GM12865 (cell line): Measurements from ENCODE around the gene SORT1.
"Not testable (repeated sequence)": the region's sequence is repeated elsewhere in the genome, so short reads cannot be mapped to it uniquely, and the experiment has no call there.

Experiments
- DNase-seq: peaks from one replicate; pipeline ENCODE4 v3.0.0; 2010; ENCODE audit warnings: low read depth
- H3K4me3 ChIP-seq: 2 replicates; pipeline ENCODE4 v1.5.1; 2011; ENCODE audit warnings: mild to moderate bottlenecking, low read depth, low read length, control low read depth
- TF ChIP-seq, protein P1 (sequence below): IDR thresholded peaks from 2 replicates; pipeline ENCODE4 v1.5.1; 2011; ENCODE audit warnings: low read length, control low read depth, low read depth, inconsistent platforms; ENCODE audit not compliant: insufficient read depth; ENCODE audit errors: missing control alignments

Gene SORT1

DNA sequence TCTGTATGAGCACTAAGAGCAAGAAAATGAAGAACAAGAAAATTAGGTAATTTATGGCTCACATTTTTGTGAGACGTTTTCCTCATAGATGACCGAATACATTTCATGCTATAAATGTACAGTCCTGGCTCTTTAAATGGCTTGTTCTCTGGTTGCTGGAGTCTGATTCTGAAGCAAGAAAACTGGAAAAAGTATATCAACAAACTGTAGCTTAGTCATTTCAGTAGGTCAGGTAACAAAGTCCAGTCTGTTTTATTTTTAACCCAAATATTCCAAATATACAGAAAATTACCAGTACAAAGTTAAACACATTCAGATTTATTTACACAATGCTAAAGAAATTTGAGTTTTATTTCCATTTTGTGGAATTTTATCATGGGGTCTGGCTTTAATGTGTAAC lies 88.4 kb downstream of the SORT1 start:
- TF ChIP-seq, protein P1, sequence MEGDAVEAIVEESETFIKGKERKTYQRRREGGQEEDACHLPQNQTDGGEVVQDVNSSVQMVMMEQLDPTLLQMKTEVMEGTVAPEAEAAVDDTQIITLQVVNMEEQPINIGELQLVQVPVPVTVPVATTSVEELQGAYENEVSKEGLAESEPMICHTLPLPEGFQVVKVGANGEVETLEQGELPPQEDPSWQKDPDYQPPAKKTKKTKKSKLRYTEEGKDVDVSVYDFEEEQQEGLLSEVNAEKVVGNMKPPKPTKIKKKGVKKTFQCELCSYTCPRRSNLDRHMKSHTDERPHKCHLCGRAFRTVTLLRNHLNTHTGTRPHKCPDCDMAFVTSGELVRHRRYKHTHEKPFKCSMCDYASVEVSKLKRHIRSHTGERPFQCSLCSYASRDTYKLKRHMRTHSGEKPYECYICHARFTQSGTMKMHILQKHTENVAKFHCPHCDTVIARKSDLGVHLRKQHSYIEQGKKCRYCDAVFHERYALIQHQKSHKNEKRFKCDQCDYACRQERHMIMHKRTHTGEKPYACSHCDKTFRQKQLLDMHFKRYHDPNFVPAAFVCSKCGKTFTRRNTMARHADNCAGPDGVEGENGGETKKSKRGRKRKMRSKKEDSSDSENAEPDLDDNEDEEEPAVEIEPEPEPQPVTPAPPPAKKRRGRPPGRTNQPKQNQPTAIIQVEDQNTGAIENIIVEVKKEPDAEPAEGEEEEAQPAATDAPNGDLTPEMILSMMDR: no peak
- no peak overlapping the region for H3K4me3 ChIP-seq
- no peak for DNase-seq

DNA sequence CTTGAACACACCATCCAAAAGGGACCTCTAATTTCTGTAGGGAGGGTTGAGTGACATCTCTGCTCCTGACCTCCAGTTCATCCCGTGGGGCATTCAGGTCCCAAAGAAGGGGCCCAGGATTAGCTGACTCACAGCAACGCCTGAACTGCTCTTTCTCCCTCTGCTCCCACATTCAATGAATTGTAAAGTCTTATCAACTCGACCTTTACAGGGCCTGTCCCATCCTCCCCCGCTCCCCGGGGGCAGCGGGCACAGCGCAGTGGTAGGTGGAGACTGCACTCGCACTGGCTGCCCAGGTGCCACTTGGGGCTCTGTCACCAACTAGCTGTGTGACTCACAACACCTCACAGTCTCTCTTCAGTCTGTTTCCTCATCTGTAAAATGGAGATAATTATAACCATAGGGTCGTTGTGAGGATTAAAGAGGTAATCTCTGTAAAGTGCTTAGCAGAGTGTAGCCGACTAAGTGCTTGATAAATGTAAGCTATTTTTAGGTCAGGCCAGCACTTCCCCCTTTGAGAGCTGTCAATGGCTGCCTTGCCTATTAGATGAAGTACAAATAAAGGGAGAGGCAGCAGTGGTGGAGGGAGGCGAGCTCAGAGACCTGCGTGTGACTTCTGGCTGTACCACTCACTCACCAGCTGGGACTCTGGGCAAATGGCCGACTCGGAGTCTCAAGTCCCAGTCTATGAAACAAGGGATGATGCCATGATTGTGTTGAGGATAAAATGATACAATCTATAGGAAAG lies 90.3 kb downstream of the SORT1 start:
- DNase-seq: no peak
- TF ChIP-seq, protein P1: no peak
- H3K4me3 ChIP-seq: no peak overlapping the region

DNA sequence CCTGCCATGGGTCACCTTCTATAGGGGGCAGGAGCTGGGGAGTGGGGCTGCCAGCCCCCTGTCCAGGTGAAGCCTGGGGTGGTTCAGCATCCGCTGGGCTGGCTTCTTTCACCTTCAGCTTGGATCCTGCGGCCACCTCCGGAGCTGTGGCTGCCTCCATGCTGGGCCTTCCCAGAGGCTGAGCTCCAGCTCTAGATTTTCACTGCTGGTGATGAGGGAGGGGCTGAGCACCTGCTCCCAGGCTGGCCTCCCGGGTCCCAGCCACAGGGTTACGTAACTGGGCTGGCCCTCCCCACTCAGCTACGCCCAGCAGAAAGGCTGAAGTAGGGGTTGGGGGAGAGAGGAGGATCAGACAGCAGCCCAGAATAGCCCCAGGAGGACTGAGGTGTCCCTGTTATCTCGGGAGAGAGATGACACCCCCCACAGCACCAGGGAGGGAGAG lies 90.9 kb downstream of the SORT1 start, which contains the start of gene MYBPHL:
MYBPHL (minus strand) TSS at position 180 of the 442 bp plus-strand sequence; CDS start at position 160, 20 bp downstream.
- TF ChIP-seq, protein P1: no peak
- H3K4me3 ChIP-seq: no peak within 1 kb of the TSS
- DNase-seq: no peak

DNA sequence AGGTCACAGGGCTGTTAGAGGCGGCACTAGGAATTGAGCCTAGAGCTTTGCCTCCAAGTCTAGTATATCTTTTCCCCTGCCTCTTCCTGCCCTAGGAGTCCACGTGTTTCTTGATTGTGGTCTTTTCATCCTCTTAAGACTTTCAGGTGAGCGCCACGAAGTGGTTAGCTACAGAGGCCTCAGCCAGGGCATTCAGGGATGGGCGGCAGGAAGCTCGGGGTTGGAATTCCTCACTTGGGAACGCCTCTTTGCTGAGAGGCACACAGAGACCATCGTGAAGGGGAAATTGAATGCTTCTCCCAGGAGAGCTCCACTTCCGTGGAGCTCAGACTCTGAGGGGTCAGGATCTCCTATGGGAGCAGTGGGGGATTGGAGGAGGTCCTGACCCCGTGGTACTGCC lies 91.7 kb downstream of the SORT1 start:
- not testable (repeated sequence) for DNase-seq, H3K4me3 ChIP-seq

DNA sequence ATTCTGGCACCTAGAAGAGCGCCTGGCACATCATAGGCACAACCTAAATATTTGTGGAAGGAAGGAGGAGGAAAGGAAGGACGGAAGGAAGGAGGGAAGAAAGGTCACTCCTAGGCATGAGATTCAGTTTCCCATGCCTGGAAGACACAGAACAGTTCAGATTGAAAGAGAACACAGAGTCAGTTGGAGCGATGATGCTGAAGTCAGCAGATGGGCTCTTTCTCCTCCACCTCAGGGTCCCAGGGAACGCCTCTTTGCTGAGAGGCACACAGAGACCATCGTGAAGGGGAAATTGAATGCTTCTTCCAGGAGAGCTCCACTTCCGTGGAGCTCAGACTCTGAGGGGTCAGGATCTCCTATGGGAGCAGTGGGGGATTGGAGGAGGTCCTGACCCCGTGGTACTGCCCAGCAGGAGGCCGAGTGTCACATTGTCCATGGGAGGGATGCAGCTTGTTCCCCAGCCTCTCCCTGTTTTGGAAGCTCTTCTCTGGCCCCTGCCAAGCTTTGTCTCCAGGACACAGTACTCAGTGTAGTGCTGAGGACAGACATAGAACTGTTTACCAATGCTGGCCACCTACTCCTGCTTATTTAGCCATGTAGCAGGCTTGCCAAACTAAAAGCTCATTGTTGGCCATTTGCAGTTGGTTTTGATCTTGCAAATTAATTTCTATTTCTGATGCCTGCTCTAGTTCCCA lies 93.3 kb downstream of the SORT1 start:
- no peak for DNase-seq
- no peak overlapping the region for H3K4me3 ChIP-seq
- TF ChIP-seq, protein P1: no peak

DNA sequence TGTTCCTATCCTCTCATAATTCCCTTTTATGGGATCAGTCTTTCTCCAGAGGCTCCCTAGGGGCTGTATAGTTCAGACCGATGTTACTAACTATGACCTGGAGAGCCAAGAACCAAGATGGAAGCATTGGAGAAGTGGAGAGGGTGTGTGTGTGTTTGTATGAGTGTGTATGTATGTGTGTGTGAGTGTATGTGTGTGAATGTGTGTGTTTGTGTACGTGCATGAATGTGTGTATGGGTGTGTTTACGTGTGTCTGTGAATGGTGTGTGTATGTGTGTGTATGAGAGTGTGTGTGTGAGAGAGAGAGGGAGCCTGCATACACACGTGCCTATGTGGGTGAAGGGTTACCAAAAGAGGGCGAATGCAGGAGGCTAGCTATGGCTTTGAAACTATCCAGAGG lies 95.8 kb downstream of the SORT1 start:
- H3K4me3 ChIP-seq: no peak overlapping the region
- no peak for DNase-seq
- TF ChIP-seq, protein P1: no peak

DNA sequence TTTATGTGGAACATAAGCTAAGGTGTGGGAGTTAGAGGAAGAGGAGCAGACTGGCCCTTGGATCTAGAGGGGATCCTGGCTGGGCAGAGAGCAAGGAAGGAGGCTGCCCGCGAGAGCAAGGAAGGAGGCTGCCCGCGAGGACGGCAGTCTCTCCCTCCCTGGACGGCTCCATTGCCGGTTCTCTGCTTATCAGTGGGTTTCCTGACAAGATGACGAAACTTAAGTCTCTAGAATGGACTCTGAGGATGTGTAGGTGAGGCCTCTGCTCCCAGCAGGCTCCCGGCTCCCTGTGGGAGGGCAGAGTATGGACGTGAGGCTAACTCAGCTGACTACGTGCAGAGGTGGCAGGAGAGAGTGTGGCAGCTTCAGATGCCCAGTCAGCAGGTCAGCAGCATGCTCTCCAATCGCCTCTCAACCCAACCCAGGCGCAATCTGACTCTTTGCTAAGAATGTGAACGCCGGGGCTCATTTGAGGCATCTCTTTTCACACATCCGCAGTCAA lies 97.0 kb downstream of the SORT1 start:
- H3K4me3 ChIP-seq: no peak overlapping the region
- TF ChIP-seq, protein P1: no peak
- DNase-seq: no peak
